H1 (cell line): ENCODE results near the gene UQCRQ. TPM values are rescaled to one million over a fixed set of nuclear protein-coding genes. Genes with fewer than 3 reads are reported as not detected.

ENCODE experiments used
- ATF3 ChIP-seq: IDR thresholded peaks from 2 replicates; pipeline ENCODE4 v1.6.1; 2011; ENCODE audit warnings: low read depth, mild to moderate bottlenecking, low read length; ENCODE audit not compliant: insufficient read depth
- BRCA1 ChIP-seq: IDR thresholded peaks from 2 replicates; pipeline ENCODE4 v1.6.1; 2012; ENCODE audit warnings: low read depth, low read length, improper control_type of control experiment
- CHD1 ChIP-seq: IDR thresholded peaks from 2 replicates; pipeline ENCODE4 v1.6.1; 2012; ENCODE audit warnings: low read depth, low read length, improper control_type of control experiment
- CTBP2 ChIP-seq: IDR thresholded peaks from 2 replicates; pipeline ENCODE4 v1.7.0; 2011; ENCODE audit warnings: borderline replicate concordance, mild to moderate bottlenecking, moderate library complexity, mixed read lengths, low read length; ENCODE audit not compliant: insufficient read depth, insufficient read length
- FOSL1 ChIP-seq: IDR thresholded peaks from 2 replicates; pipeline ENCODE4 v1.6.1; 2011; ENCODE audit warnings: mild to moderate bottlenecking, low read depth, low read length, moderate library complexity; ENCODE audit not compliant: insufficient read depth
- JUN ChIP-seq: IDR thresholded peaks from 2 replicates; pipeline ENCODE4 v1.6.1; 2011; ENCODE audit warnings: low read depth, mild to moderate bottlenecking, improper control_type of control experiment, low read length
- POLR2A ChIP-seq, 2 experiments: IDR thresholded peaks; 1 replicate in 1 of 2; 2 replicates in 1 of 2; pipeline ENCODE4 v1.6.1; 2011; ENCODE audit warnings: low read depth in 2 of 2, low read length in 2 of 2, mild to moderate bottlenecking in 2 of 2; ENCODE audit errors: control extremely low read depth in 1 of 2
- RFX5 ChIP-seq: IDR thresholded peaks from 2 replicates; pipeline ENCODE4 v1.6.1; 2011; ENCODE audit warnings: low read depth, low read length, improper control_type of control experiment, borderline replicate concordance
- SIN3A ChIP-seq, 2 experiments: IDR thresholded peaks in 1 of 2; conservative IDR thresholded peaks in 1 of 2; 2 replicates each; pipeline ENCODE4 v1.6.1; 2011 to 2012; ENCODE audit warnings: low read length in 2 of 2, improper control_type of control experiment in 1 of 2, low read depth in 1 of 2, mild to moderate bottlenecking in 1 of 2
- ZNF274 ChIP-seq: IDR thresholded peaks from 2 replicates; pipeline ENCODE4 v1.7.0; 2012; ENCODE audit warnings: low read length, borderline replicate concordance; ENCODE audit errors: extremely low read depth
- polyA plus RNA-seq, 7 experiments: library from polyadenylated mRNA; depleted of rRNA in 3 of 7; stranded (reverse) in 5 of 7; unstranded in 2 of 7; fragments of >200 nt in 5 of 7; fragments of 200-250 nt in 2 of 7; gene quantifications; 1 replicate in 5 of 7; 2 replicates in 1 of 7; 4 replicates in 1 of 7; pipeline versions ENCODE4 v1.2.1 to v1.2.3, GENCODE V29; 2011 to 2013; ENCODE audit warnings: missing spikeins in 2 of 7, mixed read lengths in 2 of 7
- total RNA-seq: library from RNA; stranded (reverse); fragmentation: NEBNext Ultra II Directional; extraction: Animal tissue kit (Norgen Biotek cat#: 25700); gene quantifications from 2 replicates; pipeline ENCODE4 v1.2.1, GENCODE V29; 2021

The UQCRQ gene
- total and polyA plus RNA-seq, 2 of the 8 experiments (the other 6 are each of a cell fraction or from before 2014, with no cell fraction given): 177 to 293 TPM

GRCh38 chr5:132865668-132866341, 637 bp upstream of the UQCRQ start (continued):
- TF ChIP-seq FOSL1 (no peak), RFX5 (no peak), JUN (no peak), ZNF274 (no peak), POLR2A (IDR thresholded peaks at IDR 0.05; ENCODE audit: control extremely low read depth in 1 of 2, low read depth in 2 of 2, low read length in 2 of 2) (no peak), ATF3 (no peak), BRCA1 (no peak), CTBP2 (no peak), CHD1 (no peak), SIN3A (conservative IDR thresholded peaks at IDR 0.05 in 1 of 2, IDR thresholded peaks at IDR 0.05 in 1 of 2; ENCODE audit: low read depth in 1 of 2, low read length in 2 of 2) (no peak)
